GM19023 (cell line): ENCODE data around the gene NUDT2.
"Not testable (repeated sequence)": the region's sequence is repeated elsewhere in the genome, so short reads cannot be mapped to it uniquely, and the experiment has no call there.

Experiments used
- ATAC-seq: cut with Tn5 transposase; IDR thresholded peaks from one replicate; pipeline ENCODE4 v1.9.1; 2021; ENCODE audit warnings: mild to moderate bottlenecking, moderate library complexity; ENCODE audit not compliant: unreplicated experiment

Gene NUDT2

GRCh38 chr9:34328987-34329832 is at the start of gene NUDT2, which contains the start of gene KIF24:
NUDT2 (plus strand) TSS chr9:34329569; CDS start chr9:34339040, 9,471 bp downstream.
KIF24 (minus strand) TSS chr9:34329268; CDS start chr9:34311346, 17,922 bp downstream.
- ATAC-seq: peak; percentile 94

GRCh38 chr9:34282096-34282495 is 47.3 kb upstream of the NUDT2 start:
- ATAC-seq: no peak

GRCh38 chr9:34289159-34289558 is 40.2 kb upstream of the NUDT2 start:
- ATAC-seq: no peak

GRCh38 chr9:34291023-34291422 is 38.3 kb upstream of the NUDT2 start:
- ATAC-seq: no peak

- ATAC-seq: no peak
Measured at GRCh38 chr9:34291423-34291822, 37.9 kb upstream of the NUDT2 start.

- ATAC-seq: no peak
Measured at GRCh38 chr9:34292552-34292951, 36.8 kb upstream of the NUDT2 start.

- not testable (repeated sequence) for ATAC-seq
Measured at GRCh38 chr9:34301064-34301463, 28.3 kb upstream of the NUDT2 start.

GRCh38 chr9:34308316-34308715 is 21.1 kb upstream of the NUDT2 start:
- ATAC-seq: not testable (repeated sequence)

- ATAC-seq: no peak
Measured at GRCh38 chr9:34310215-34310614, 19.2 kb upstream of the NUDT2 start.

GRCh38 chr9:34311499-34312185 is 17.7 kb upstream of the NUDT2 start:
- no peak for ATAC-seq

GRCh38 chr9:34317436-34317835 is 11.9 kb upstream of the NUDT2 start:
- ATAC-seq: no peak

GRCh38 chr9:34318163-34318790 is 11.1 kb upstream of the NUDT2 start:
- no peak for ATAC-seq

- ATAC-seq: no peak
Measured at GRCh38 chr9:34321451-34321850, 7.9 kb upstream of the NUDT2 start.

- no peak for ATAC-seq
Measured at GRCh38 chr9:34322899-34323591, 6.3 kb upstream of the NUDT2 start.

GRCh38 chr9:34326690-34327089 is 2.7 kb upstream of the NUDT2 start:
- ATAC-seq: no peak

GRCh38 chr9:34328500-34328986 is 826 bp upstream of the NUDT2 start:
- ATAC-seq: no peak

GRCh38 chr9:34331196-34331595 is 1.8 kb downstream of the NUDT2 start:
- no peak for ATAC-seq

GRCh38 chr9:34332076-34332964 is 3.0 kb downstream of the NUDT2 start:
- no peak for ATAC-seq

GRCh38 chr9:34333836-34334235 is 4.5 kb downstream of the NUDT2 start:
- ATAC-seq: no peak

- ATAC-seq: no peak
Measured at GRCh38 chr9:34334337-34334824, 5.0 kb downstream of the NUDT2 start.
